H9 (cell line): Measurements from ENCODE around the gene TMEM47. TPM values are rescaled to one million over a fixed set of nuclear protein-coding genes. Genes with fewer than 3 reads are reported as not detected.

ENCODE experiments used
- DNase-seq: peaks from one replicate; pipeline ENCODE4 v3.0.0-alpha.2; 2017
- H2AFZ ChIP-seq: one replicate; pipeline ENCODE4 v1.6.1; 2013; ENCODE audit warnings: mild to moderate bottlenecking, low read length, control low read depth, moderate library complexity
- H2AK5ac ChIP-seq: 2 replicates; pipeline ENCODE4 v1.6.1; 2013; ENCODE audit warnings: low read length, control low read depth, mixed read lengths; ENCODE audit not compliant: insufficient read length
- H2BK120ac ChIP-seq: one replicate; pipeline ENCODE4 v1.6.1; 2013; ENCODE audit warnings: low read depth, mild to moderate bottlenecking, low read length, control low read depth, inconsistent platforms; ENCODE audit not compliant: poor library complexity, severe bottlenecking
- H2BK12ac ChIP-seq: 2 replicates; pipeline ENCODE4 v1.6.1; 2013; ENCODE audit warnings: low read length, control low read depth, mixed read lengths, low read depth; ENCODE audit not compliant: insufficient read length
- H2BK15ac ChIP-seq: 2 replicates; pipeline ENCODE4 v1.6.1; 2013; ENCODE audit warnings: low read depth, low read length, control low read depth
- H2BK20ac ChIP-seq: one replicate; pipeline ENCODE4 v1.6.1; 2013; ENCODE audit warnings: low read depth, mild to moderate bottlenecking, low read length, control low read depth, inconsistent platforms; ENCODE audit not compliant: poor library complexity, severe bottlenecking
- H2BK5ac ChIP-seq: 2 replicates; pipeline ENCODE4 v1.6.1; 2013; ENCODE audit warnings: low read length, control low read depth, mixed read lengths; ENCODE audit not compliant: insufficient read length
- H3K14ac ChIP-seq: 2 replicates; pipeline ENCODE4 v1.6.1; 2013; ENCODE audit warnings: low read length, control low read depth; ENCODE audit not compliant: insufficient read depth
- H3K18ac ChIP-seq: 2 replicates; pipeline ENCODE4 v1.6.1; 2013; ENCODE audit warnings: low read depth, mild to moderate bottlenecking, mixed read lengths, low read length, control low read depth; ENCODE audit not compliant: insufficient read length
- H3K23ac ChIP-seq: 2 replicates; pipeline ENCODE4 v1.6.1; 2013; ENCODE audit warnings: low read length, control low read depth, mixed read lengths, low read depth; ENCODE audit not compliant: insufficient read length
- H3K23me2 ChIP-seq: 2 replicates; pipeline ENCODE4 v1.6.1; 2013; ENCODE audit warnings: low read depth, mild to moderate bottlenecking, mixed read lengths, low read length, control low read depth; ENCODE audit not compliant: insufficient read length, poor library complexity, severe bottlenecking
- H3K27ac ChIP-seq: 2 replicates; pipeline ENCODE4 v1.5.1; 2013; ENCODE audit warnings: low read length, control low read depth, mixed read lengths, low read depth; ENCODE audit not compliant: insufficient read length
- H3K27me3 ChIP-seq: 2 replicates; pipeline ENCODE4 v1.6.1; 2013; ENCODE audit warnings: low read length, control low read depth, inconsistent platforms; ENCODE audit not compliant: insufficient read depth
- H3K4ac ChIP-seq: 2 replicates; pipeline ENCODE4 v1.6.1; 2013; ENCODE audit warnings: low read depth, mild to moderate bottlenecking, control low read depth, inconsistent platforms, low read length, moderate library complexity
- H3K4me1 ChIP-seq: 2 replicates; pipeline ENCODE4 v1.6.1; 2013; ENCODE audit warnings: low read length, control low read depth, inconsistent platforms; ENCODE audit not compliant: insufficient read depth
- H3K4me2 ChIP-seq: 2 replicates; pipeline ENCODE4 v1.6.1; 2013; ENCODE audit warnings: low read length, control low read depth, mixed read lengths; ENCODE audit not compliant: insufficient read length, insufficient read depth
- H3K56ac ChIP-seq: 2 replicates; pipeline ENCODE4 v1.6.1; 2013; ENCODE audit warnings: low read depth, mild to moderate bottlenecking, mixed read lengths, low read length, control low read depth; ENCODE audit not compliant: insufficient read length
- H3K79me1 ChIP-seq: 2 replicates; pipeline ENCODE4 v1.6.1; 2013; ENCODE audit warnings: low read depth, mild to moderate bottlenecking, moderate library complexity, low read length, control low read depth, inconsistent platforms; ENCODE audit not compliant: insufficient read depth, poor library complexity, severe bottlenecking
- H3K79me2 ChIP-seq: 2 replicates; pipeline ENCODE4 v1.6.1; 2013; ENCODE audit warnings: low read length, control low read depth, inconsistent platforms; ENCODE audit not compliant: insufficient read depth
- H3K9ac ChIP-seq: 2 replicates; pipeline ENCODE4 v1.6.1; 2013; ENCODE audit warnings: low read length, control low read depth, mixed read lengths; ENCODE audit not compliant: insufficient read length; ENCODE audit errors: extremely low read depth
- H3K9me3 ChIP-seq: one replicate; pipeline ENCODE4 v1.6.1; 2013; ENCODE audit warnings: low read depth, low read length, inconsistent platforms; ENCODE audit not compliant: control insufficient read depth
- H3T11ph ChIP-seq: one replicate; pipeline ENCODE4 v1.6.1; 2013; ENCODE audit warnings: mild to moderate bottlenecking, low read length, control low read depth, inconsistent platforms
- H4K20me1 ChIP-seq: one replicate; pipeline ENCODE4 v1.6.1; 2013; ENCODE audit not compliant: control insufficient read depth, insufficient read length, insufficient read depth
- H4K5ac ChIP-seq: 2 replicates; pipeline ENCODE4 v1.6.1; 2013; ENCODE audit warnings: low read depth, mild to moderate bottlenecking, mixed read lengths, low read length, control low read depth; ENCODE audit not compliant: insufficient read length
- H4K8ac ChIP-seq: replicated peaks from 2 replicates; pipeline ENCODE4 v1.6.1; 2013; ENCODE audit warnings: low read length, control low read depth, mixed read lengths, low read depth; ENCODE audit not compliant: insufficient read length
- H4K91ac ChIP-seq: 2 replicates; pipeline ENCODE4 v1.6.1; 2013; ENCODE audit warnings: low read depth, mild to moderate bottlenecking, moderate library complexity, mixed read lengths, low read length, control low read depth; ENCODE audit not compliant: insufficient read length
- H3K27ac Mint-ChIP-seq, 3 experiments: 2 replicates in 2 of 3; 3 replicates in 1 of 3; pipeline ENCODE4 v1.8.0; 2020 to 2021; ENCODE audit warnings: mixed read lengths in 3 of 3, mild to moderate bottlenecking in 1 of 3, moderate library complexity in 1 of 3
- H3K27me3 Mint-ChIP-seq: 2 replicates; pipeline ENCODE4 v1.8.0; 2021; ENCODE audit warnings: low read depth, mild to moderate bottlenecking, moderate library complexity, mixed read lengths
- H3K36me3 Mint-ChIP-seq, 3 experiments: 2 replicates in 2 of 3; 3 replicates in 1 of 3; pipeline ENCODE4 v1.8.0; 2020 to 2021; ENCODE audit warnings: low read depth in 3 of 3, mixed read lengths in 3 of 3; ENCODE audit not compliant: insufficient read depth in 1 of 3
- H3K4me1 Mint-ChIP-seq, 2 experiments: 2 replicates each; pipeline ENCODE4 v1.8.0; 2020; ENCODE audit warnings: mixed read lengths in 2 of 2
- H3K4me3 Mint-ChIP-seq, 2 experiments: 2 replicates in 1 of 2; 3 replicates in 1 of 2; pipeline ENCODE4 v1.8.0; 2020 to 2021; ENCODE audit warnings: mild to moderate bottlenecking in 2 of 2, mixed read lengths in 2 of 2, moderate library complexity in 1 of 2
- H3K9me3 Mint-ChIP-seq, 2 experiments: 2 replicates in 1 of 2; 3 replicates in 1 of 2; pipeline ENCODE4 v1.8.0; 2020; ENCODE audit warnings: mild to moderate bottlenecking in 2 of 2, mixed read lengths in 2 of 2, moderate library complexity in 1 of 2
- CTCF ChIP-seq: fragments of 200-600 bp; sonication (generic); conservative IDR thresholded peaks from 3 replicates; pipeline ENCODE4 v1.8.0; 2021; ENCODE audit warnings: antibody characterized with exemption, mild to moderate bottlenecking
- WGBS: extraction: QIAGEN DNeasy Blood & Tissue Kit; methylation state at CpG from one replicate; pipeline ENCODE4 v1.1.7; 2013; ENCODE audit warnings: missing lambda C conversion rate, low lambda C conversion rate, mixed read lengths; ENCODE audit not compliant: insufficient read length; ENCODE audit errors: extremely low coverage; 5-methylcytosine and 5-hydroxymethylcytosine counted together
- total RNA-seq: library from RNA; stranded (reverse); gene quantifications from 2 replicates; pipeline ENCODE4 v1.2.1, GENCODE V29; 2021

TMEM47 gene
- total RNA-seq, 1 experiment from 2014 or later = 26.0 TPM

GRCh38 chrX:34654696-34655490 lies 2.2 kb downstream of the TMEM47 start:
- no peaks in the 10 kb centered on the region for H3K27me3 ChIP-seq
- H2BK5ac ChIP-seq = no peak overlapping the region
- H3K27ac ChIP-seq = peak overlapping the region; percentile 63
- Mint-ChIP-seq H3K36me3 (peaks cover 0 to 7% (median 7%) of the 10 kb centered on the region in 3 experiments; a peak in 5 of 7 replicates), H3K27me3 (peaks cover 6% of the 10 kb centered on the region), H3K27ac (peak overlapping the region; percentile 2 to 85 (median 81); a peak in 5 of 7 replicates), H3K9me3 (peaks cover 7 to 58% of the 10 kb centered on the region in 2 experiments; a peak in 4 of 5 replicates), H3K4me1 (peaks cover 58 to 63% of the 10 kb centered on the region in 2 experiments), H3K4me3 (peak overlapping the region; percentile 81 to 88)
- H3K18ac ChIP-seq = no peak overlapping the region
- no CpG with 5 or more reads among the region's 9 CpGs for WGBS
- peak overlapping the region; percentile 75 for H3K9ac ChIP-seq
- no peak overlapping the region for H2BK120ac ChIP-seq
- no peak overlapping the region for H3K23ac ChIP-seq
- no peak overlapping the region for H2BK12ac ChIP-seq
- no peak overlapping the region for H4K8ac ChIP-seq
- H4K91ac ChIP-seq = no peak overlapping the region
- H2AFZ ChIP-seq = no peak overlapping the region
- no peaks in the 10 kb centered on the region for H3K23me2 ChIP-seq
- H3K79me1 ChIP-seq = no peaks in the 10 kb centered on the region
- no peak for TF ChIP-seq CTCF
- no peaks in the 10 kb centered on the region for H3K9me3 ChIP-seq
- H2BK15ac ChIP-seq = no peak overlapping the region
- H3K56ac ChIP-seq = no peak overlapping the region
- H2AK5ac ChIP-seq = no peak overlapping the region
- no peak overlapping the region for H3K4ac ChIP-seq
- no peaks in the 10 kb centered on the region; the same call in 1 of the 2 replicates for H3K4me1 ChIP-seq
- no peak for DNase-seq
- H3T11ph ChIP-seq = no peak overlapping the region
- no peaks in the 10 kb centered on the region for H4K20me1 ChIP-seq
- peak overlapping the region; percentile 95 for H3K4me2 ChIP-seq
- no peak overlapping the region for H2BK20ac ChIP-seq
- H3K79me2 ChIP-seq = peaks cover 31% of the 10 kb centered on the region; the same call in 1 of the 2 replicates
- no peak overlapping the region for H3K14ac ChIP-seq
- no peak overlapping the region for H4K5ac ChIP-seq
